H1 (cell line): ENCODE measurements around the gene NRXN2. TPM values are rescaled to one million over a fixed set of nuclear protein-coding genes. Genes with fewer than 3 reads are reported as not detected.

Experiments
- CHD1 ChIP-seq: IDR thresholded peaks from 2 replicates; pipeline ENCODE4 v1.6.1; 2012; ENCODE audit warnings: low read depth, low read length, improper control_type of control experiment
- FOSL1 ChIP-seq: IDR thresholded peaks from 2 replicates; pipeline ENCODE4 v1.6.1; 2011; ENCODE audit warnings: mild to moderate bottlenecking, low read depth, low read length, moderate library complexity; ENCODE audit not compliant: insufficient read depth
- polyA plus RNA-seq, 7 experiments: library from polyadenylated mRNA; depleted of rRNA in 3 of 7; stranded (reverse) in 5 of 7; unstranded in 2 of 7; fragments of >200 nt in 5 of 7; fragments of 200-250 nt in 2 of 7; gene quantifications; 1 replicate in 5 of 7; 2 replicates in 1 of 7; 4 replicates in 1 of 7; pipeline versions ENCODE4 v1.2.1 to v1.2.3, GENCODE V29; 2011 to 2013; ENCODE audit warnings: missing spikeins in 2 of 7, mixed read lengths in 2 of 7
- total RNA-seq: library from RNA; stranded (reverse); fragmentation: NEBNext Ultra II Directional; extraction: Animal tissue kit (Norgen Biotek cat#: 25700); gene quantifications from 2 replicates; pipeline ENCODE4 v1.2.1, GENCODE V29; 2021
- TF ChIP-seq, protein P1 (sequence below): IDR thresholded peaks from 2 replicates; pipeline ENCODE4 v1.6.1; 2012; ENCODE audit warnings: low read length, inconsistent platforms

NRXN2 gene
- total and polyA plus RNA-seq, 2 of the 8 experiments (the other 6 are each of a cell fraction or from before 2014, with no cell fraction given), result 1.3 to 11.5 TPM

DNA sequence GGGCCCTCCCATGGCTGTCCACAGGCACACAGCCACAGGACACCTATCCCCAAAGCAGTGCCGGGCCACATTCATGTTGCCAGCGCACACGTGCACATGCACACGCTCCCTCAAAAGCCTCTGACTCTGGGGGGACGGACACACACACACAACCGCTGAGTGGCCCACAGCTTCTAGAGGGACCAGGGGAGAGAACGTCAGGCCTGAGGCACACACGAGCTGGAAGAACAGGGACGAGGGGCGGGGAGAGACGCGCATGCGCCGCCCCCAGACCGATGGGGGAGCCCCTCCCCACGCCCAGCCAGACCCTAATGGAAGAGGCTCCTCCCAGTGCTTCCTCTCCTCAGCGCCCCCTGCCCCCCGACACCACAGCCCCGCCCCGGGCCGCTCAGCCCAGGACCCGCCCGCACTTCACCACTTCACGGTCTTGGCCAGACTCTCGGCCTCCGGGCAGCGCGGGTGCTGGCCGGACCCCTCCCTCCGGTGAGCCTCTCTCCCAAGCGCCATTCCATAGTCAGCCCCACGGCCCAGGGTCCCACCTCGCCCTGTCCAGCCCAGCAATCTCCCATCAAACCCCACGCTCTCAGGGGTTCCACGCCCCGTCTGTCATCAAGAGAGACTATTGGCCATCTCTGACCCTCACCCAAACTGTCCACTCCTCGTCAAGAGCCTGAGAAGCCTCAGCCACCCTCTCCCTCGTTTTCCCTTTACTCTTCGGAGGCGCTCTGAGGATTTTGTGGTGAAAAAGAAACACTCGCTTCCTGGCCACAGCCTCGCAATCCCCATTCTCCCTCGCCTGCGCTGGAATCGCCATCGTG lies 11.7 kb downstream of the NRXN2 start (continued):
- TF ChIP-seq FOSL1, result no peak
- no peak for TF ChIP-seq CHD1
- TF ChIP-seq, protein P1, sequence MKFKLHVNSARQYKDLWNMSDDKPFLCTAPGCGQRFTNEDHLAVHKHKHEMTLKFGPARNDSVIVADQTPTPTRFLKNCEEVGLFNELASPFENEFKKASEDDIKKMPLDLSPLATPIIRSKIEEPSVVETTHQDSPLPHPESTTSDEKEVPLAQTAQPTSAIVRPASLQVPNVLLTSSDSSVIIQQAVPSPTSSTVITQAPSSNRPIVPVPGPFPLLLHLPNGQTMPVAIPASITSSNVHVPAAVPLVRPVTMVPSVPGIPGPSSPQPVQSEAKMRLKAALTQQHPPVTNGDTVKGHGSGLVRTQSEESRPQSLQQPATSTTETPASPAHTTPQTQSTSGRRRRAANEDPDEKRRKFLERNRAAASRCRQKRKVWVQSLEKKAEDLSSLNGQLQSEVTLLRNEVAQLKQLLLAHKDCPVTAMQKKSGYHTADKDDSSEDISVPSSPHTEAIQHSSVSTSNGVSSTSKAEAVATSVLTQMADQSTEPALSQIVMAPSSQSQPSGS, result no peak
